ENCODE data around the gene LARP4.

The LARP4 gene

GRCh38 chr12:50504798-50505674 lies 104.4 kb downstream of the LARP4 start, which contains the start of gene DIP2B (continued):
- TF ChIP-seq ZNF248 (tag by site-specific recombination; IDR thresholded peaks at IDR 0.05) (no peak), ZNF692 (tag by site-specific recombination; IDR thresholded peaks at IDR 0.05) (peak; percentile 86), GLI2 (tag by site-specific recombination; IDR thresholded peaks at IDR 0.05; ENCODE audit: borderline replicate concordance, low read depth) (no peak), ZBTB44 (tag by site-specific recombination; IDR thresholded peaks at IDR 0.05) (no peak), ZNF423 (tag by site-specific recombination; IDR thresholded peaks at IDR 0.05) (no peak), PRDM10 (tag by site-specific recombination; IDR thresholded peaks at IDR 0.05) (peak; percentile 96), ZNF280C (tag by site-specific recombination; IDR thresholded peaks at IDR 0.05) (no peak), ZNF518A (tag by site-specific recombination; conservative IDR thresholded peaks at IDR 0.05; ENCODE audit: low read depth) (no peak), ZNF707 (tag by site-specific recombination; IDR thresholded peaks at IDR 0.05) (no peak), ZNF660 (tag by site-specific recombination; IDR thresholded peaks at IDR 0.05) (peak; percentile 84; the same call in 1 of the 2 replicates), SP2 (tag by site-specific recombination; IDR thresholded peaks at IDR 0.05) (peak; percentile 20), ZNF610 (tag by site-specific recombination; IDR thresholded peaks at IDR 0.05; ENCODE audit: borderline replicate concordance) (no peak), HOXC10 (CRISPR knock-in tag; IDR thresholded peaks at IDR 0.05) (no peak), ZNF274 (IDR thresholded peaks at IDR 0.05; ENCODE audit: low read length) (no peak), ZNF274 (tag by site-specific recombination; IDR thresholded peaks at IDR 0.05; ENCODE audit: borderline replicate concordance) (no peak), ZXDB (tag by site-specific recombination; IDR thresholded peaks at IDR 0.05) (peak; percentile 31; the same call in 1 of the 2 replicates), CTCF (tag by site-specific recombination; IDR thresholded peaks at IDR 0.05) (peak; percentile 84), ZNF560 (tag by site-specific recombination; IDR thresholded peaks at IDR 0.05; ENCODE audit: borderline replicate concordance) (peak; percentile 53; the same call in 1 of the 2 replicates), ZNF514 (tag by site-specific recombination; IDR thresholded peaks at IDR 0.05) (no peak), ZNF830 (tag by site-specific recombination; IDR thresholded peaks at IDR 0.05; ENCODE audit: low read depth) (no peak)

All from HEK293 (cell line).